Measurements from ENCODE around the gene RBM47. TPM values are rescaled to one million over a fixed set of nuclear protein-coding genes. Genes with fewer than 3 reads are reported as not detected.

Gene RBM47
- total and polyA plus RNA-seq, 2 of the 4 experiments (the other 2 are of a cell fraction): 0.44 to 1.1 TPM

DNA sequence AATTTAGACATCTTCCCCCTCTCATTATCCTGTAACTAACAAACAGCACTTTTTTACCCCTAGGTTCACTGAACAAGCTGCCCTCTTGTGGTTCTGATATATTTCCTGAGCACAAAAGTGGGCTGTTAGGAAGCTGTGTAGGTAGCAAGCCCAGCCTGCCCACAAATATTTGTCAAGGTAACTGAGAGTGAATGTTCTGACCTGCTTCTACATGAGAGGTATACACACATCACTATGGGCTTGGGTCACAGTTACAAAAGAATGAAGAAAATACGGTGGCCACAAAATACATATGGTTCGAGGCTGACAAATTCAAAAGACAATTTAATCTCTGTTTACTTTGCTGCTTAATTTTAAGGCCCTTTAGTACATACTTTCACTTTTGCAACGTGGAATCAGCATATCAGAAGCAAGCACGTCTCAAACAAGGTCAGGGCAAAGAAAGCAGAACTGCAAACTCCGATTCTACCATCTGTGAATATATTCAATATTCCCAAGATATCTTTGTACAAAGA, 78.7 kb downstream of the RBM47 start:
- Histone ChIP-seq H3K56ac (ENCODE audit: extremely low read depth, insufficient read depth, low read length) (no peak overlapping the region), H4K20me1 (ENCODE audit: insufficient read depth, low read length) (no peaks in the 10 kb centered on the region), H3K79me1 (ENCODE audit: low read depth in 1 of 2, low read length in 2 of 2) (no peaks in the 10 kb centered on the region), H3K18ac (ENCODE audit: low read depth, low read length) (peak overlapping the region; percentile 80), H2AFZ (replicated peaks; ENCODE audit: low read length, poor library complexity) (peak overlapping the region; percentile 45), H2AK5ac (ENCODE audit: low read depth, low read length) (no peak overlapping the region), H4K91ac (ENCODE audit: insufficient read depth, low read depth, low read length) (no peak overlapping the region), H3K27me3 (ENCODE audit: control insufficient read depth, insufficient read depth, low read length) (no peaks in the 10 kb centered on the region), H3K14ac (replicated peaks; ENCODE audit: low read depth, low read length) (peak overlapping the region; percentile 33; the same call in 1 of the 2 replicates), H2BK15ac (ENCODE audit: low read depth, low read length) (no peak overlapping the region; the same call in 2 of the 3 replicates), H3K4me3 (ENCODE audit: insufficient read depth, low read depth, low read length) (peak overlapping the region; percentile 28), H3K4me2 (ENCODE audit: low read depth, low read length) (peak overlapping the region; percentile 90), H3K36me3 (ENCODE audit: control insufficient read depth, insufficient read depth, low read length) (no peaks in the 10 kb centered on the region), H2BK120ac (ENCODE audit: low read depth, low read length) (peak overlapping the region; percentile 51; the same call in 1 of the 2 replicates), H4K8ac (ENCODE audit: low read depth in 2 of 2, low read length in 2 of 2) (peak overlapping the region in 1 of 2 experiments; percentile 49; a peak in 2 of 4 replicates), H3K9me1 (ENCODE audit: insufficient read depth, low read length) (peaks cover 10% of the 10 kb centered on the region; the same call in 1 of the 2 replicates), H2BK20ac (ENCODE audit: low read depth, low read length) (peak overlapping the region; percentile 67), H3K4me1 (ENCODE audit: control insufficient read depth, insufficient read depth, low read length) (0 out of 2 replicates have a peak, but pooled peaks cover 5% of the 10 kb centered on the region), H2BK5ac (ENCODE audit: low read depth, low read length, poor library complexity, severe bottlenecking) (no peak overlapping the region), H3K4ac (ENCODE audit: low read depth, low read length) (peak overlapping the region; percentile 77; the same call in 1 of the 2 replicates), H4K5ac (ENCODE audit: low read depth, low read length) (peak overlapping the region; percentile 66), H3K9ac (ENCODE audit: low read depth, low read length) (peak overlapping the region; percentile 19; the same call in 1 of the 2 replicates), H2AK9ac (replicated peaks; ENCODE audit: low read depth, low read length, poor library complexity) (no peak overlapping the region), H3K9me3 (ENCODE audit: control insufficient read depth, insufficient read depth, low read length) (no peaks in the 10 kb centered on the region), H3K23ac (ENCODE audit: low read depth, low read length) (no peak overlapping the region), H3K27ac (ENCODE audit: insufficient read depth, low read length) (no peak overlapping the region)
- no CpG with 5 or more reads among the region's 5 CpGs for WGBS, 2 experiments (ENCODE audit: extremely low coverage in 2 of 2, insufficient read length in 1 of 2)
- POLR2A ChIA-PET (ENCODE audit: unreplicated experiment): no interaction called here
- intact Hi-C loops (cut with micrococcal nuclease): loop anchor here (1.0 to 5.0 kb wide), 3 partner anchors 70 to 494 kb away; partner anchors contain the start of gene N4BP2
- no peak for TF ChIP-seq CEBPB (IDR thresholded peaks at IDR 0.05; ENCODE audit: low read depth, low read length)
- TF ChIP-seq, protein P1, sequence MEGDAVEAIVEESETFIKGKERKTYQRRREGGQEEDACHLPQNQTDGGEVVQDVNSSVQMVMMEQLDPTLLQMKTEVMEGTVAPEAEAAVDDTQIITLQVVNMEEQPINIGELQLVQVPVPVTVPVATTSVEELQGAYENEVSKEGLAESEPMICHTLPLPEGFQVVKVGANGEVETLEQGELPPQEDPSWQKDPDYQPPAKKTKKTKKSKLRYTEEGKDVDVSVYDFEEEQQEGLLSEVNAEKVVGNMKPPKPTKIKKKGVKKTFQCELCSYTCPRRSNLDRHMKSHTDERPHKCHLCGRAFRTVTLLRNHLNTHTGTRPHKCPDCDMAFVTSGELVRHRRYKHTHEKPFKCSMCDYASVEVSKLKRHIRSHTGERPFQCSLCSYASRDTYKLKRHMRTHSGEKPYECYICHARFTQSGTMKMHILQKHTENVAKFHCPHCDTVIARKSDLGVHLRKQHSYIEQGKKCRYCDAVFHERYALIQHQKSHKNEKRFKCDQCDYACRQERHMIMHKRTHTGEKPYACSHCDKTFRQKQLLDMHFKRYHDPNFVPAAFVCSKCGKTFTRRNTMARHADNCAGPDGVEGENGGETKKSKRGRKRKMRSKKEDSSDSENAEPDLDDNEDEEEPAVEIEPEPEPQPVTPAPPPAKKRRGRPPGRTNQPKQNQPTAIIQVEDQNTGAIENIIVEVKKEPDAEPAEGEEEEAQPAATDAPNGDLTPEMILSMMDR (conservative IDR thresholded peaks at IDR 0.05; ENCODE audit: low read depth, low read length): peak; percentile 36
- peak; percentile 10; the same call in 1 of the 2 replicates for TF ChIP-seq SMC3 (IDR thresholded peaks at IDR 0.05; ENCODE audit: low read depth, low read length)
- dilution Hi-C loops (cut with HindIII; ENCODE audit: low sequenced_read_pairs, unreplicated experiment): no loop called here
- DNase-seq (peak; percentile 52), ATAC-seq (ENCODE audit: low read depth) (peak; percentile 68)
- CTCF ChIA-PET: interaction anchor here (1.3 kb wide), 1 partner anchor 10 kb away, joined by 3 read pairs; no protein-coding TSS in a partner anchor
- in situ Hi-C loops (cut with MboI; ENCODE audit: low sequenced_read_pairs): no loop called here
- no TSS peak for BruUV-seq (replicated peaks)
